Ascending aorta (tissue), 2 donors: ENCODE results near the gene PRC1. TPM values are rescaled to one million over a fixed set of nuclear protein-coding genes. Genes with fewer than 3 reads are reported as not detected.
A peak's percentile ranks its signal among the peaks of the same experiment; 100 is the strongest.

ENCODE experiments used
- DNase-seq, 2 donors: peaks; one replicate each; pipeline ENCODE4 v3.0.0-alpha.2; 2019; ENCODE audit warnings: low spot score in 2 of 2
- H3K27ac ChIP-seq, 2 donors: fragments of 200-600 bp; sonication (generic); one replicate each; pipeline ENCODE4 v1.5.1; 2016 to 2017; ENCODE audit warnings: mild to moderate bottlenecking in 1 of 2
- H3K27me3 ChIP-seq: fragments of 200-600 bp; sonication (generic); one replicate; pipeline ENCODE4 v1.5.1; 2017
- H3K36me3 ChIP-seq, 2 donors: fragments of 200-600 bp; sonication (generic); one replicate each; pipeline ENCODE4 v1.5.1; 2016
- H3K4me1 ChIP-seq, 2 donors: fragments of 200-600 bp; sonication (generic); one replicate each; pipeline ENCODE4 v1.5.1; 2016 to 2017; ENCODE audit warnings: mild to moderate bottlenecking in 1 of 2
- H3K4me3 ChIP-seq, 2 donors: fragments of 200-600 bp; sonication (generic); one replicate each; pipeline ENCODE4 v1.5.1; 2016 to 2017; ENCODE audit warnings: mild to moderate bottlenecking in 1 of 2
- H3K9me3 ChIP-seq, 2 donors: fragments of 200-600 bp; sonication (generic); one replicate each; pipeline ENCODE4 v1.5.1; 2016
- intact Hi-C: fragments of 100-400 bp; cut with DNase I; formaldehyde crosslinking; loops from one replicate; pipeline ENCODE4 v1.15.1; 2023
- total RNA-seq: library from RNA; depleted of rRNA; stranded (reverse); fragments of >200 nt; gene quantifications from one replicate; pipeline ENCODE4 v1.1.0, GENCODE V29; 2016
- TF ChIP-seq, protein P1 (sequence below), 3 experiments: fragments of 200-600 bp in 2 of 3; fragments of 450-650 bp in 1 of 3; sonication (generic) in 2 of 3; IDR thresholded peaks; one replicate each; pipeline ENCODE4 v1.5.1; 2016 to 2019; ENCODE audit warnings: antibody characterized with exemption in 3 of 3, mild to moderate bottlenecking in 1 of 3, moderate library complexity in 1 of 3

PRC1 gene
- total RNA-seq, result 29.1 TPM

DNA sequence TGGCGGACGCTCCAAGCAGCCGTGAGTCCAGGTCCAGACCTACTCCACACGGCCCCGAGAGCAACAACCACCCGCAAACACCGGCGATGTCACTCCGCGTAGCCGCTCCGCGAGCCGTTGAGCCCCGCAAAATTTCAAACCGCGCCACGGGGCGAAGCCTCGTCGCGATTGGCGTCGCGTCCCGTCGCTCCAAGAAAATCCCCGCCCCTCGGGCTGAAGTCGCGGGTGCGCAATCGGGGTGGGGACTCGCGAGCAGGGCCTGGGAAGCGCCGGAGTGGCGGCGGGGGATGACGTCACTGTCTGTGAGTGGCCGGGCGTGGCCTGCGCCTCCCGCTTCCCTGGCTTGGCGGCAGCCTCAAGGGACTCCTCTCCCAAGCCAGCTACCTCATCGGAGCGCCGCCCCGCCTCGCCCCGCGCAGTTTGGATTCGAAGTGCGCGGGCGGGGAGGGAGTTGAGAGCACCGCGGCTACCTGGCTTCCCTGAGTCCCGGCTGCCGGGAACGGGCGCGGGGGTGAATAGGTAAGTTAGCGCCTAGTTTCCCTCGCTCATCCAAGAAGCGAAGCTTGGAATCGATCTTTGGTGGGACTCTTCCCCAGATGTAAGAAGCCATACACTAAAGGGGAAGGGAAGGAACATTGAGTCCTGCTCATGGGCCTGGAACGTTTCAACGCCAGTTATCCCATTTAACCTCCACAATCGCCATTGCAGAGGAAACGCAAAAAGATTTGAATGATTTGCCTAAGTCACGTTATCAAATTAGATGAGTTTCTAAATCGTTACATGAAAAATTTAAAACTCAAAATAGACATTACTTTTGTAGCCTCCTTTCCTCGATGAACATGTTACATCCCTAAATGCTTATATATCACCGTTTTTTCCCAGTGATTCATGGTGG, at the start of gene PRC1:
TSS of gene PRC1 (minus strand) at position 119 of the 895 bp plus-strand sequence. CDS start at position 1, 118 bp downstream.
- DNase-seq, result peak; percentile 93 to 99
- Histone ChIP-seq H3K27me3 (no peaks in the 10 kb centered on the region), H3K27ac (peak within 1 kb of the TSS; percentile 92 to 95), H3K36me3 (peaks cover 1 to 17% of the 10 kb centered on the region in 2 donors), H3K4me3 (peak within 1 kb of the TSS; percentile 82 to 89), H3K4me1 (peaks cover 4 to 5% of the 10 kb centered on the region in 2 donors), H3K9me3 (no peaks in the 10 kb centered on the region)
- TF ChIP-seq, protein P1, sequence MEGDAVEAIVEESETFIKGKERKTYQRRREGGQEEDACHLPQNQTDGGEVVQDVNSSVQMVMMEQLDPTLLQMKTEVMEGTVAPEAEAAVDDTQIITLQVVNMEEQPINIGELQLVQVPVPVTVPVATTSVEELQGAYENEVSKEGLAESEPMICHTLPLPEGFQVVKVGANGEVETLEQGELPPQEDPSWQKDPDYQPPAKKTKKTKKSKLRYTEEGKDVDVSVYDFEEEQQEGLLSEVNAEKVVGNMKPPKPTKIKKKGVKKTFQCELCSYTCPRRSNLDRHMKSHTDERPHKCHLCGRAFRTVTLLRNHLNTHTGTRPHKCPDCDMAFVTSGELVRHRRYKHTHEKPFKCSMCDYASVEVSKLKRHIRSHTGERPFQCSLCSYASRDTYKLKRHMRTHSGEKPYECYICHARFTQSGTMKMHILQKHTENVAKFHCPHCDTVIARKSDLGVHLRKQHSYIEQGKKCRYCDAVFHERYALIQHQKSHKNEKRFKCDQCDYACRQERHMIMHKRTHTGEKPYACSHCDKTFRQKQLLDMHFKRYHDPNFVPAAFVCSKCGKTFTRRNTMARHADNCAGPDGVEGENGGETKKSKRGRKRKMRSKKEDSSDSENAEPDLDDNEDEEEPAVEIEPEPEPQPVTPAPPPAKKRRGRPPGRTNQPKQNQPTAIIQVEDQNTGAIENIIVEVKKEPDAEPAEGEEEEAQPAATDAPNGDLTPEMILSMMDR (IDR thresholded peaks at IDR 0.05), result no peak
- intact Hi-C loops, result loop anchor here (1.0 kb wide), 3 partner anchors 28 to 92 kb away; partner anchors contain the start of gene VPS33B

DNA sequence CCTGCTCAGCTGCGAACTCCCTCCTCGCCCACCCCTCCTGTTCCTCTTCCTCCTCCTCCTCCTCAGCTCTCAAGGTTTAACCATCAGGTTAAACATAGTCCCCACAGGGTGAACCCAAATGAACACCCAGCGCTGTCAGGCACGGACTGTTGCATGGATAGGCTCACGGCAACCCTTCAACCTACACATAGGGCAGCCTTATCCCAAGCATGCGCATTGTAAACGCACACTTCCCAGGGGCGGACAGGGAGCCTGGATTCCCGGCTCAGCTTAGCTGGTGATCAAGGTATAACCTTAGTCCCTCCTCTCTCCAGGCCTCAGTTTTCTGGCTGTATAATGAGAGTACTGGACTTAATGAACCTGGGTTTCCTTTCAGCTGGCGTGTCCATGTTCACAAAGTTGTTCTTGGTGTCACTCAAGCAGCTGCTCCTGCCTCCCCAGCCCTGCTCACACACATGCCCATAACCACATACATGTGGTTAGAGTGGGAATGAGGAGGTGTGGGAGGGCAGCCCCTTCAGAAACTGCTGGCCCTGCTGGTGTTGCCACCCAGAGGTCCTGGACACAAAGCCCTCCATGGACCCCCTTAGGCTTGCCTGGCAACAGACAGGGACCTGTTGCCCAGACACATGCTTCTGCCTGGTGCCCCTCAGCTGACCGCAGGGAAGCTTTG, 49.0 kb upstream of the PRC1 start:
- DNase-seq, result no peak
- no peaks in the 10 kb centered on the region for H3K9me3 ChIP-seq
- intact Hi-C loops, result no loop called here
- no peak overlapping the region for H3K4me3 ChIP-seq
- TF ChIP-seq, protein P1 (IDR thresholded peaks at IDR 0.05), result no peak
- H3K27ac ChIP-seq, result no peak overlapping the region
- H3K36me3 ChIP-seq, result no peaks in the 10 kb centered on the region
- no peaks in the 10 kb centered on the region for H3K27me3 ChIP-seq
- H3K4me1 ChIP-seq, result no peaks in the 10 kb centered on the region

DNA sequence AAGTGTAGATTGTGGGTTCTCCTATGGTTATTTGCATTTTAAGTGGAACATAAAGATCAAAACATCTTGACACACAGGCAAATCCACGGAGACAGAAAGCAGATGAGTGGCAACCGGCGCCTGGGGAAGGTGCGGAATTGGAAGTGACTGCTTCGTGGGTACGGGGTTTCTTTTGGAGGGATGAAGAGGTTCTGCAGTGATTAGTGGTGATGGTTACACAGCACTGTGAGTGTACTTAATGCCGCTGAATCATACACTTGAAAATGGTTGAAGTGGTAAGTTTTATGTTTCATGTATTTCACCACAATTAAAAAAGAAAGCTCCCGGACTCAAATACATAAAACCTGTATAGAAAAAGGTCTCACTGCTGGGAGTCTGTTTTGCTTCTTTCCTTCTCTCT, 46.5 kb upstream of the PRC1 start:
- Histone ChIP-seq H3K4me1 (no peaks in the 10 kb centered on the region), H3K4me3 (no peak overlapping the region), H3K36me3 (no peaks in the 10 kb centered on the region), H3K27ac (no peak overlapping the region), H3K27me3 (no peaks in the 10 kb centered on the region), H3K9me3 (no peaks in the 10 kb centered on the region)
- DNase-seq, result no peak
- TF ChIP-seq, protein P1 (IDR thresholded peaks at IDR 0.05), result no peak
- intact Hi-C loops, result no loop called here

- Histone ChIP-seq H3K36me3 (no peaks in the 10 kb centered on the region), H3K27me3 (no peaks in the 10 kb centered on the region), H3K27ac (no peak overlapping the region), H3K4me1 (no peaks in the 10 kb centered on the region), H3K9me3 (no peaks in the 10 kb centered on the region), H3K4me3 (no peak overlapping the region)
- intact Hi-C loops, result no loop called here
- no peak for DNase-seq
- TF ChIP-seq, protein P1 (IDR thresholded peaks at IDR 0.05), result no peak
Measured at GRCh38 chr15:91039996-91040395, 45.7 kb upstream of the PRC1 start.

GRCh38 chr15:91032919-91033803, 38.8 kb upstream of the PRC1 start:
- H3K27me3 ChIP-seq, result no peaks in the 10 kb centered on the region
- no peak overlapping the region for H3K27ac ChIP-seq
- no peaks in the 10 kb centered on the region for H3K36me3 ChIP-seq
- TF ChIP-seq, protein P1 (IDR thresholded peaks at IDR 0.05), result peak; percentile 10 to 55 (median 50)
- no peak overlapping the region for H3K4me3 ChIP-seq
- H3K4me1 ChIP-seq, result no peaks in the 10 kb centered on the region
- intact Hi-C loops, result no loop called here
- no peak for DNase-seq
- no peaks in the 10 kb centered on the region for H3K9me3 ChIP-seq
